DMS79 treated with DMSO at 0.1 percent for 48 hours (cell line): ENCODE measurements around the gene ASB2.
A peak's percentile ranks its signal among the peaks of the same experiment; 100 is the strongest.

Source experiments
- DNase-seq: peaks from one replicate; lab custom pipeline; 2025; lab: John Stamatoyannopoulos, UW

The ASB2 gene

GRCh38 chr14:93946541-93947090, 29.8 kb downstream of the ASB2 start:
- DNase-seq = no peak

DNA sequence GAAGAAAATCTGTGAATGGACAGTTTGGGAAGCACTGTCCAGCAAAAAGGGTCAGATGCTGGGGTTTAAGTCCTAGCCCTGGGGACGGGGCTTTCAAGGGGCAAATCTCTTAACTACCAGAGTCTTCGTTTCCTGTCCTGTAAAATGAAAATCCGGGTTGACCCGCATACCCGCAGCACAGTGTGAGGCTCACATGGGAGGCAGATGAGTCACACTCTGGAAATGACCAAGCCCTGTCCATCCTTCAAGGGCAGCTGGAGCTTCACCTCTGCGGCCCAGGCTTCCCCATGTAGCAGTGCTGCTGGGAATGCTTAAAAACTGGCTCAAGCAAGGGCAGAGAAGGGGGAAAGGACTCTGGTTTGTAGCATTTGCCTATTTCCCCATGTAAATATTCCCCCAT, 30.3 kb downstream of the ASB2 start:
- DNase-seq = no peak

DNA sequence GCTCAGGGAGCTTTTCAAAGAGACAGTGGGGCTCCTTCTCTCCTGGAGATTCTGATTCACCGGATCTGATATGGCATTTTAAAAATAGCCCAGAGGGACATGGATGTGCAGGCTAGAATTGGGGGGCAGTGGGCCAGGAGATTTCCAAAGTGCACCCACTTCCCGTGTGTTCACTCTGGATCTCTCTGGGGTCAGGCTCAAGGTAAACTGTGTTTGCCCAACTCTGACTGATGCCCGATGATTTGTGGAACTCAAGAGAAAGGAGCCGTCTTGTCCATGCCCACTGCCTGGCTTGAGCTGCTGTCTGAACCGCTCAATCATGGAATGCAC, 31.3 kb downstream of the ASB2 start:
- DNase-seq = no peak

DNA sequence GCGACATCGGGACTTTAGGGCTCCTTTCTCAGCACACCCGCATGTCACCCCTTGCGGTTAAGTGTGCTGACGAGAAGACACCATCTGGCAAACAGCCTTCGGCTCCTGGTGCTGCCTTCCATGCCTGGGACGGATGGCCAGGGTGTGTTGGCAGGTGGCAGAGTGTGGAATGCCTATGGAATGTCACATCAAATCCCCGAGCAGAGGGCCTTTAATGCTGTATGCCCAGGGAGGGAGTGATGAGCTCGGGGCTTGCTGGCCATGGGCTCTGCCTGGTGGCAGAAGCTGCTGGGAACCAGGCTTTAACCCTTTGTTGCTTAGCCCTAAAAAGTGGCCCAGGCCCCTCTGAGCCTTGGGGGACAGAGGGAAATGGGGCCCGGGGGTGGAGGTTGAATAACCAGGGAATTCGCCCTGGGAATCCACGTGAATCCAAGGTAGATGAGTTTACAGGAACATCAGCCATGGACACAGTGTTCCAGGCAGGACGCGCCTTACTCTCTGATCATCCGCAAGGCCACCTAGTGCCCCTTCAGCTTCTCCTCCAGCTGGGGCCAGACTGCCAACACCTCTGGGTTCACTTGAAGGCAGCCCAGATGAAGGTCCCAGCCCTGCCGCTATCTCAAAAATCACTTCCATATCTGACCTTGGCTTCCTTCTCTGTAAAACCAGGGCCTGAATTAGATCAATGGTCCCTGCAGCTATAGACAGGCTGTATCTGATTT, 31.9 kb downstream of the ASB2 start:
- no peak for DNase-seq

DNA sequence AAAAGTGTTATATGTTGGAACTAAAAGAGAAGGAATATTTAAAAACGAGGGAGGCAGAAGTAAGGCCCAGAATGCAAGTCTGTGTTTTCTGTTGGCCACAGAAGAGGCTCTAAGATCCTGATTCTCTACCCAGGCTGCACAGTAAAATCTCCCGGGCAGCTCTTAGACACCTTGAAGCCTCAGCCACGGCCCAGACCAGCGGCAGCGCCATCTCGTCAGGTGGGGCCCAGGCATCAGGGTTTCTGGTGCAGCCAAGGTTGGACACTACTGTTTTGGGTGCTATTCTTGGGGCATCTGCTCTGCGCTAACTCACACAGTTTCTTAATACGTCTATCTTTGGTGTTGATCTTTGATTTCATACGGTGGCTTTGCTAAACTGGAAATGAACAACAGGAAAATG, 32.4 kb downstream of the ASB2 start:
- DNase-seq = no peak

DNA sequence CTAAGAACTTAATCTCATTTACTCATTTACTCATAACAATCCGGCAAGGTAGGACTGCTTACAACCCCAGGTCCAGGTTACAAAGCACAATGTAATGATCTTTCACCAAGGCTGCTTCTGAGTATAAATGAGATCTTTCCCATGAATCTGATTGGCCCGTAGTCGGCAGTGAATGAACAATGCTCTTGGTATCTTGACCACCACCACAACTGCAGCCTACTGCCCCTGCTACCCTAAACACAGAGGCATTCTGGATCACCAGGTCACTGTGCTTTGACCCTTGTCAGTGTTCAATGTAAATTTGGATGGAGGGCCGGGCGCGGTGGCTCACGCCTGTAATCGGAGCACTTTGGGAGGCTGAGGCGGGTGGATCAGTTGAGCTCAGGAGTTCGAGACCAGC, 33.3 kb downstream of the ASB2 start:
- no peak for DNase-seq

- peak; percentile 95 for DNase-seq
Measured at GRCh38 chr14:93941293-93941910, 35.0 kb downstream of the ASB2 start.

GRCh38 chr14:93940437-93940836, 35.9 kb downstream of the ASB2 start:
- DNase-seq = no peak

GRCh38 chr14:93939304-93940229, 36.8 kb downstream of the ASB2 start:
- no peak for DNase-seq

DNA sequence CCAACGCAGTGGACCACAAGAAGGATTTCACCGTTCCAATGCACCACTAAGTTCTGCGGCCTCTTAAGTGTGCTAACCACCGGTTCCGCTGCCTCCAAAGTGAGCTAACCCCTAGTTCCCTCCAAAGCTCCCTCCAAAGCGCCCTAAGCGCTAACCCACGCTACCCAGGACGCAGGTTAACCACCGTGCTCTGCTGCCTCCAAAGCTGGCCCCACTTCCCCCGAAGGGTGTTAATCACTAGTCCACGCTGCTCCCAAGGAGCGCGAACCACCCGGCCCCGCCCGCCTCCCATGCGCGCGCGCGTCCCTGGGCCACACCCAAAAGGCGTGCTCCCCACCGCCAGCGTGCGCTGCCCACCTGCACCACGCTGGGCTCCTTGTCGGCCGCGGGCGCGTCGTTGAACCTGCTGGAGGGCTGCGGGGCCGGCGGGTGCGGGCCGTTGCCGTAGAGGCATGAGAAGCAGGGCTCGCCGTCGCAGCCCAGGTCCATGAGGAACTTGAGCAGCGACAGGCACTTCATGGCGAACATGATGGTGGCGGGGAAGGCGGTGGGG, 37.5 kb downstream of the ASB2 start:
- DNase-seq = no peak

GRCh38 chr14:93937519-93937918, 38.9 kb downstream of the ASB2 start:
- DNase-seq = peak; percentile 93

DNA sequence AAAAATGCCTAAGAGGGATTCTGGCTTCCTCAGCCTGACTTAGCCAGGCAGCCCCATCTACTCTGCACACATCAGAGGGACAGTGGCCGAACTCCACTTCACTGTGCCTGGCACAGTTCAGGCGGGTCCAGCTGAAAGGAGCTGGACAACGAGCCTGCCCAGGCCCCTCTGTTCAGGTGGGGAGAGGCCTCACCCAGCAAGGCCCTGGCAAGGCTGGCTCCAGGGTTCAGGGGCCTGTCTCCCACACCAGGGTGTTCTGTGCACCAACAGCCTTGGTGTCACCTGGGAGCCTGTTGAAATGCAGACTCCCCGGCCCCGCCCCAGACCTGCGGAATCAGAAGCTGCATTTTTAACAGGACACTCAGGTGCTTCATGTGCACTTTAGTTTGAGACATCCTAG, 39.4 kb downstream of the ASB2 start:
- DNase-seq = no peak

DNA sequence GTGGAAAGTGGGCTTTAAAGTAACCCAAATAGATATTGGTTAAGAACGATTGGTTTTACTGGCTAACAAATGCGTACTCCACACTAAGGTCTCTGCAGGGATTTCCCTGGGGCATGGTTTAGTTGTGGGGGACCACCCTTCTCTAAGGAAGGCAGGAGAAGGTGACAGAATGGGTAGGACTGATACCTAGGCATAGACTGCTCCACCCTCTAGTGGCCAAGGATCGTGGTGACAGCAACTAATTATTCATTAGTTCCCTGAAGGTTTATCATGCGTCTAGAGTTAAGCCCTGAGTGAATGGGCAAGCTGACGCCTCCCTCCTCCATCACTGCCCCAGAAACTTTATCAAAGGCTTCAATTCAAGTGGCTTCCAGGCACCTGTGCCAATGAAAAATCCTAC, 40.1 kb downstream of the ASB2 start:
- peak; percentile 78 for DNase-seq

DNA sequence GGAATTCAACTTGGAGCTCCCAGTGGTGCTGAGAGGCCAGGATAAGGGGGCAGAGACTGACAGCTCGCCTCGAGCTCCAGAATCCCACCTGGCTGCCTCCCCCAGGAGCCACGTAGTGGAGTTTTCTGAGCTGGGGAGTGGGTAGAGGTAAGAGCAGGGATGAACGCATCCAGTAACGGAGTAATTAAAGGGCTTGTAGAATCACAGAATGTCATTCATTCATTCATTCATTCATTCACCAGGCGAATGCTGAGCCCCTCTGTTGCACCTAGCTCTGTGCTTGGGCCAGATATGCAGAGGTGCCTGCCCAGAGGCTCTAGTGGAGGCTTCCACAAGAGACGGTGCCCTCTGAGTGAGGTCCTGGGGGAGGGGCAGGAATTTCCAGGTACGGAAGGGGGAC, 41.2 kb downstream of the ASB2 start:
- DNase-seq = no peak

DNA sequence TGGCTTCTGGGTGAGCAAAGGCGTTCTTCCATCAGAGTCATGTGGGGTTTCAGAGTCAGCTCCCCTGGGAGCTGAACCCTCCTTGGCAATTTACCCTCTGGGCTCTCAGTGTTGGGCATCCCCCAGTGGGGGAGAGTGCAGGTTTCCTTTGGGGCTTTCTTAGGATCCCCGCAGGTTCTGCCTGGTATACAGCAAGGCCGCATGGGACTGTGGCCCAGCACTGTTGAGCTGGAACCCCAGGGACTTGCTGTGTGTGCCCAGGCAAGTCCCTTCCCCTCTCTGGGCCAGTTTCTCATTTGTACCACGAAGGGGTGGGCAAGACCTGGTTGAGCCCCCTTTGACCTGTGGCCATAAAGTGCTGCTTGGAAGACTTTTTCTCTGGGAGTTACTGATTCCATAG, 43.7 kb downstream of the ASB2 start:
- DNase-seq = no peak

DNA sequence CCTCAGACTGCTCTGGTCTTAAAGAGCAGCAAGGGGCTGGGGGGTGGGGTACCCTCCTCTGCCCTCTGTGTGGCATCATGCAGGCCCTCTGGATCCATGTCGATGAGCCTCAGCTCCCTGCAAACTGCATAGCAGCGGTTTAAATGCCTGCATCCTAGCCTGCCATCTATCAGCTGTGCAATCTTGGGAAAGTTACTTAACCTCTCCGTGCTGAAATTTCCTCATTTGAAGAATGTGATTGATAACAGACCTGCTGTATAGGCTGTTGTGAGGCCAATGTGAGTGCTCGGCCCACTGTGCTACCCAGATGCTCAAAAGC, 45.4 kb downstream of the ASB2 start:
- DNase-seq = no peak

DNA sequence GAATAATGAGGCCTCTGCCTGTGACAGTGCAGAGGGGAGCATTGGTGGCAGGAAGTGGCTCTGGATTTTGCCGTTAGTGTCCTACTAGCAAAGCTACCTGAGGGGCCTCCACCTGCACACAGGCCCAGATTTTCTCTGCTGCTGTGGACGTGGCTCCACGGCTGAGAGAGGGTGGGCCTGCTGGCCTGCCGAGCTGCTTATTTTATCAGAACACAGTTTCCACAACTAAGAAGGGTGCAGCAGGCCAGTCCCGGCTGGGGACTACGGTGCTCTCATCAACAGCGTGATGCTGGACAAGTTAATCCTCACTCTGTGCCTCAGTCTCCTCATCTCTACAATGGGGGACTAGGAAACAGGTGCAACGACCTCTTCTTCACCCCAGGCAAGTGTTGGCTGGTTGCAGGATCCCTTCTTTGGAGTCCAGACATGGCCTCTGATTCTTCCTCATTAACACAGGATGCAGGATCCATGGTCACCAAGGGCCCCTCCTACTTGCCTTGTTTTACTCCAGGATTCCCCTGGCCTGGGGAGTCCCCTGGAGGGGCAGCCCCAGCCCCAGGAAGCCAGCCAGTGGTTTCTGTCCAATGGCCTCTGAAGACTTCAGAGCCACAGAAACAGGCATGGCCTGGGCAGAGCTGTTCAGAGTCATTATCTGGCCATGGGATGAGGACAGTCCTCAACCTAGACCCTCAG, 45.9 kb downstream of the ASB2 start:
- no peak for DNase-seq

DNA sequence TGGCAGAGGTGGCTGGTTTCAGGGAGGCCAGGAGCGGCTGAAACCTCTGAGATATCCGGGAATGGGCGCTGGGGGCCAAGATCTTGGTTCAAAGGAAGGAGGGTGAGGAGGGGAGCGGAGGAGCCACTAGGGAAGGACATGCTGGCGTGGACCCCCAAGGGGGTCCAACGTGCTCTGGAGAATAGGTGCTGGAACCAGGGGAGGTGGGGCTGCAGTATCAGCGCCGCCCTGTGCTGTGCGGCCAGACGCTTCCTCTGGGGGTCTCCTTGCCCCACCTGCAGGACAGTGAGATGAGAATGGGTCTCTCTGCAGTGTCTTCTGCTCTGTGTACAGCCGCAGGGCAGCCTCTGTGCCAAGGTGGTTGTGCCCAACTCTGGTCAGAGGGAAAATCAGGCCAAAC, 46.7 kb downstream of the ASB2 start:
- DNase-seq = no peak

- DNase-seq = no peak
Measured at GRCh38 chr14:93929048-93929535, 47.3 kb downstream of the ASB2 start.

- DNase-seq = no peak
Measured at GRCh38 chr14:93928184-93929047, 48.0 kb downstream of the ASB2 start.

- DNase-seq = no peak
Measured at GRCh38 chr14:93927800-93928145, 48.6 kb downstream of the ASB2 start.
